ENCODE results near the gene IDE.
A peak's percentile ranks its signal among the peaks of the same experiment; 100 is the strongest.

The IDE gene

GRCh38 chr10:92567952-92568600, 5.8 kb downstream of the IDE start:
- no peak for DNase-seq (ENCODE audit: low spot score)

GRCh38 chr10:92562424-92562823, 11.5 kb downstream of the IDE start:
- DNase-seq (ENCODE audit: low spot score): no peak

DNA sequence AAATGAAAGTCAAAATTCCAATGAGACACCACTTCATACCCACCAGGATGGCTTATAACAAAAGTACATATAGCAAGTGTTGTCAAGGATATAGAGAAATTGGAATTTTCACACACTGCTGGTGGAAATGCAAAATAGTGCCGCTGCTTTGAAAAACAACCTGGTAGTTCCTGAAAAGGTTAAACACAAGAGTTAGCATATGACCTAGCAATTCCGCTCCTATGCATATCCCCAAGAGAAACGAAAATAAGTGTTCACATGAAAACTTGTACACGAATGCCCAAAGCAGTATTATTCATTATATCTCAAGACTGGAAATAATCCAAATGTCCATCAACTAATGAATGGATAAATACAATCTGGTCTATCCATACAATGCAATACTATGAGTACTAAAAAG, 14.8 kb downstream of the IDE start:
- DNase-seq (ENCODE audit: low spot score): no peak

GRCh38 chr10:92553959-92554358, 19.9 kb downstream of the IDE start:
- DNase-seq (ENCODE audit: low spot score): no peak

DNA sequence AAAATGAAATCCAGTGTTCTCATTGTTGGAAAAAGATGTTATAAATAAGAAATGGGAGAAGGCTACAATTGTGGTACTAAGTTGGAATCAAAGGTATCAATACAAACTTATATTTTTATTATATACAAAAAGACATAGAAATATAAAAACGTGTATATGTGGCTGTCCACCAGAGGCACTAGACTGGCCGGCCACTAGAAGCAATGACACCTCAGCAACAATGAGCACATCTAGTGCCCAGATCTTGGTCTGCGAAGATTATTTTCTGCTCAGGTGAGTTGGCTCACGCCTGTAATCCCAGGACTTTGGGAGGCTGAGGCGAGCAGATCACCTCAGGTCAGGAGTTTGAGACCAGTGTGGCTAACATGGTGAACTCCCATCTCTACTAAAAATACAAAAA, 21.6 kb downstream of the IDE start:
- DNase-seq (ENCODE audit: low spot score): no peak

DNA sequence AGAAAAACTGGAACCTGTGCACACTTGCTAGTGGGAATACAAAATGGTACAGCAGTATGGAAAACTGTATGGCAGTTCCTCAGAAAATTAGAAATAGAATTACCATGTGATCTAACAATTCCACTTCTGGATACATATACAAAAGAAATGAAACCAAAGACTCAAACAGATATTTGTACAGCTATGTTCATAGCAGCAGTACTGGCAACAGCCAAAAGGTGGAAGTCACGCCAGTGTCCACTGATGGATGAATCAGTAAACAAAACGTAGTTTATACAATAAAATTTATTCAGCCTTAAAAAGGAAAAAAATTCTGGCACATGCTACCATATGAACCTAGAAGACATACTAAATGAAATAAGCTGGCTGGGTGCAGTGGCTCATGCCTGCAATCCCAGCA, 23.0 kb downstream of the IDE start:
- DNase-seq (ENCODE audit: low spot score): no peak

DNA sequence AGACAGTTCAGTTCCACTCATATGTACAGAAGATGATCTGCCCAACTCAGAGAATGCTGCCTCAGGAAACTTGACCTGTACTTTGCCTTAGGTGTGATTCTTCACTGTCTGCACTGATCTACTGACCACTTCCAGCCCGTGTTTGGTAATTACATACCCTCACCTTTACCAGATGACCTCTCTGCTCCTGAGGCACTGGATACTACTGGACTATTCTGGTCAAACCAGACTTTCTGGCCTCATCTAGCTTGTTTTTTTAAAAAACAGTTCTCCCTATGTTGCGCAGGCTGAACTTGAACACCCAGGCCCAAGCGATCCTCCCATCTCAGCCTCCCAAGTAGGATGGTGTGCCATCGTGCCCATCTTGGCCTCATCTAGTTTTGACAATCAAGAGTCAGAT, 26.2 kb downstream of the IDE start:
- no peak for DNase-seq (ENCODE audit: low spot score)

DNA sequence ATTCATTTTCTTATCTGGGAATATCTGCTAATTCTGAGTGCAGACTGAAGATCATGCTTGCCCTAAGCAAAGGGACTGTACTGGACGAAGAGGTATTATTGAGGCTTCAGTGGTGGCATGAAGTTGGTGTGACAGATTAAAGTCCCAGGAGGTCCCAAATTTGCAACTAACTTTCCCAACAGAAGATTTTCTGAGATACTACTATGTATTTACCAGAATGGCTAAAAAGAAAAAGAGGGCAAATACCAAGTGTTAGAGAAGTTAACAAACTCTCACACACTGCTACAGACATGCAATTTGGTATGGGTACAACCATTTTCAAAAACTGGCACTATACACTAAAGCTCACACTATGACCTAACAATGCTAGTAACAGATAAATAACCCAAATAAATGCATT, 28.3 kb downstream of the IDE start:
- DNase-seq (ENCODE audit: low spot score): no peak

DNA sequence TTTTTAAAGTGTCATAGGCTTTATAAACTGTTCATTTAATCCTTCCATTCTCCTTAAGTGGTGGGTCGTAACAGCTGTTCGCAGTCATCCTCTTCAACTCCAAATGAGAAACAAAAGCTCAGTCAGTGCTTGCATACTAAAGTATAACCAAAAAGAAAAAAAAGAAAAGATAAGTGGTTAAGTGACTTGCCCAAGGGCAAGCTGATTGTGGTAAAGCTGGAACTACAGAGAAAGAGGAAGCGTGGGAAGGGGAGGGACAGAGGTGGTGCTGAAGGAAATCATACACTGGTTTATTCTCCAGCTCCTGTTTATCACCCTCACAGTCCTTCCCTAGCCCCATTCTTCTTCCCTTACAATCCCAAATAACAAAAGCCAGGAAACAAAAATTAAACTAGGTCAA, 29.6 kb downstream of the IDE start:
- DNase-seq (ENCODE audit: low spot score): no peak

DNA sequence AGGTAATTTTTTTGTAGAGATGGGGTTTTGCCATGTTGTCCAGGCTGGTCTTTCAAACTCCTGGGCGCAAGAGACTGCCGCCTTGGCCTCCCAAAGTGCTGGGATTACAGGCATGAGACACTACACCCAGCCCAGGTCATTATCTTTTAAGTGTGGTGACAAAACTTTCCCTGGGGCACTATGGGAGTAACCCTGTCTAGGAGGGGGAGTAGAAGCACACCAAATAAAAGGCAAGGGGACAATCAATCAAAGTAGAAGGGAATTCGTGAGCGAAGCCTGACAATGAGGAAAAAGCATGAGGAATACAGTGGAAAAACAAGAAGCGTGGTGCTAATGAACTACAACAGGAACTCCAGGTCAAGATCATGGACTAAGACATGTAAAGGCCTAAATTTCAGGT, 31.4 kb downstream of the IDE start:
- no peak for DNase-seq (ENCODE audit: low spot score)

DNA sequence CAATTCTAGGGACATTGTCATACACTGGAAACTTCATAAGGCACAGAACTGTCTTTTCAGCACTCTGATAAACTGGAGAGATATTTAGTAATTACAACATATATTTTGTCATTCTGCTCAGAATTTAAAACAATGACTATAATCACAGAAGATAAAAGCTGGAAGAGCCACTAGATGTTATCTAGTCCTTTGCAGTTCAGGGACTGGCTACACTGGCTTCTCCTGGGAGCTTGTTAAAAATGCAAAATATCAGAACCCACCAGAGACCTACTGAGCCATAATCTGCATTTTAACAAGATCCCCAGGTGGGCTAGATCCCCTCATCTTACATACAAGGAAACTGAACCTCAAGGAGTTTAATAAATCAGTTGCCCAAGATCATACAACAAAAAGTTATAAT, 32.3 kb downstream of the IDE start:
- DNase-seq (ENCODE audit: low spot score): no peak

DNA sequence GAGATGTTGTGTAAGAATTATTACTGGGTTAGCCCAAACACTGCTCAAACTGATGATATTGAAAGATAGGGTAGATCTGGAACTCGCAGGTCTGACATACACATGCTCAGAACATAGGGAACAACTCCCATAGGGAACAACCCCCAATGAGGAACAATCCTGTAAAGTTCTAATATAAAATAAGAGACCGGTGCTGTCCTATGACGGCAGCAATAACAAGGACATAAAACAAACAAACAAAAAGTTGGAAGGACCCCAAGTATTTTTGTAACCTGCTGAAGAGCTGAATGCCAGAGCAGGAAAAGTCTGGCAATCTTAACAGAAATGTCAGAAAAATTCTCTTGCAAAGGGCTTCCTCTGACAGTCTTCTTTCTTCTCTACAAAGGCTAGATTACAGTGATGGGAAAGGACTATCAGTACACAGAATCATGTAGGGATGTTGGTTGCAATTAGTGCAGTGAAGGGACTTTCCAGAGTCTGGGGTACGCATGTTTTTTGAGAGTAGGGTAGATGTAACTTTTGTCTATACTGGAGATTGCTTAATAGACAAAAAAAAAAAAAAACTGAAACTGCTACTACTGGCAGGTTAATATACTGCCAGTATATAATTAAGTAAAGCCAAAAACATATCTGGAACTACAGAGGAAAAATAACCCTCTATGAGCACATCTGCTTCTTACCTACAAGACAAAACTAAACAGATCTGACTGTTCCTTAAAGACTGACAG, 35.5 kb downstream of the IDE start:
- no peak for DNase-seq (ENCODE audit: low spot score)

DNA sequence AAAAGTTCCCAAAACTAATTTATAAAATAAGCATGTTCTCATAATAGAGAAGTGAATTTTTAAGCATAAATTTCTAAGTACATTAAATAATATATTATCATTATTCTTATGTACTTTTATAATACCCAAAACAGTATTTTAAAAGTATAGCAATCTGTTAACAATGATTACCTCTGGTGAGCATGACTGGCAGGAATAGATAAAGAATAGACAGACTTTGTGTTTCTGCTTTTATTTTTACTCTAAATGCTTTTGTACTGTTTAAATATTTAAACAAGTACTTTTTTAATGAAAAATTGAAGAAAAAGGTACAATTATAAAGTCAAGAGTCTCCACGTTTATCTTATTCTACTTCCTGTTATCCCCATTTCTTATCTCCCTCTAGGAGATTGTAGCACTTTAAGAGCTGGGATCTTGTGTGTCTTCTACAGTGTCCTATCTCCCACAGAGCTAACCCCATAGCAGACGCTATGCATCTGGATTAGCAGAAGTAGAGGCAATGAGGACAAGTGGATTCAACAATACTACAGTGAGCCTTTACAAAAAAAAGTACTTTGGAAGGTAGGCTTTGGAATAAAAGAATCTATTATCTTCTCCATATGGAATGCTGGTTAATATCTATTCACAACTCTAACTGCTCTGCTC, 42.9 kb downstream of the IDE start:
- DNase-seq (ENCODE audit: low spot score): no peak

DNA sequence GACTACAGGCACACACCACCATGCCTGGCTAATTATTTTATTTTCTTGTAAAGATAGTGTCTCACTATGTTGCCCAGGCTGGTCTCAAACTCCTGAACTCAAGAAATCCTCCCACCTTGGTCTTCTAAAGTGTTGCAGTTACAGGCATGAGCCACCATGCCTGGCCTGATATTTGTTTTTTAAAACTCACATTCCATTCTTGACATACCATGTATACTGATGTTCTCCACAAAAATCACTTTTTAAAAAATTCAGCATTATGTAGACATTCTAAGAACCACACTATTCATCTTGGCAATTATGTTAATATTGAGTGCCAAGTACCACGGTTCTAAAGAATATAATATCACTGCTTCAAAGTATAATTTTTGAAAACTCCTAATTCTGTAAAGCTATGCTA, 43.5 kb downstream of the IDE start:
- DNase-seq (ENCODE audit: low spot score): no peak

- DNase-seq (ENCODE audit: low spot score): no peak
Measured at GRCh38 chr10:92527716-92528115, 46.2 kb downstream of the IDE start.

GRCh38 chr10:92523639-92524038, 50.3 kb downstream of the IDE start:
- no peak for DNase-seq (ENCODE audit: low spot score)

- peak; percentile 89 for DNase-seq (ENCODE audit: low spot score)
Measured at GRCh38 chr10:92517034-92517655, 56.7 kb downstream of the IDE start.

GRCh38 chr10:92508866-92509265, 65.0 kb downstream of the IDE start:
- no peak for DNase-seq (ENCODE audit: low spot score)

GRCh38 chr10:92506336-92506735, 67.6 kb downstream of the IDE start:
- DNase-seq (ENCODE audit: low spot score): no peak

- no peak for DNase-seq (ENCODE audit: low spot score)
Measured at GRCh38 chr10:92505044-92505443, 68.8 kb downstream of the IDE start.

GRCh38 chr10:92502296-92502808, 71.5 kb downstream of the IDE start:
- DNase-seq (ENCODE audit: low spot score): no peak

DNA sequence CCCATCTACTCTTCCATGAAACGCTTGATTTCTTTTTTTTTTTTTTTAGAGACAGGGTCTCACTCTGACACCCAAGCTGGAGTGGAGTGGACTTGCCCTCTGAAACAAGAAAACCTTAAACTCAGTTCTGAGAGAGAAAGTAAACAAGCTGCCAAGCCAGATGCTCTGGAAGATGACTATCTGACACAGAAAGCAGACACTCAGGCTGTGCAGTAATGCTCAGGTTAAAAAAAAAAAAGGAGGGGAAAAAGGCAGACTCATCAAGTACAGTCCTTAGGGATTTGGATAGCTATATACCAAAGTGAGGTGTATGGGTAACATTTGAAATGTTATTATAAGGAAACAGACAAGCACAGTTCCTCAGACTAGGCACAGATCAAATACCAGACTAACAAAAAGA, 80.5 kb downstream of the IDE start:
- DNase-seq (ENCODE audit: low spot score): no peak

GRCh38 chr10:92492748-92493240, 81.1 kb downstream of the IDE start:
- no peak for DNase-seq (ENCODE audit: low spot score)
